Esophagus squamous epithelium (tissue), 4 donors: Measurements from ENCODE around the gene HTR3E.

ENCODE experiments used
- CTCF ChIP-seq, 6 experiments: fragments of 450-650 bp in 4 of 6; fragments of 200-600 bp in 2 of 6; sonication (generic) in 2 of 6; IDR thresholded peaks; one replicate each; pipeline ENCODE4 v1.5.1; 2016 to 2019; ENCODE audit warnings: antibody characterized with exemption in 6 of 6, mild to moderate bottlenecking in 4 of 6, moderate library complexity in 4 of 6
- POLR2A ChIP-seq, 4 donors: fragments of 450-650 bp; IDR thresholded peaks; one replicate each; pipeline ENCODE4 v1.6.1; 2017; ENCODE audit warnings: antibody characterized with exemption in 4 of 4, mild to moderate bottlenecking in 4 of 4, moderate library complexity in 3 of 4

DNA sequence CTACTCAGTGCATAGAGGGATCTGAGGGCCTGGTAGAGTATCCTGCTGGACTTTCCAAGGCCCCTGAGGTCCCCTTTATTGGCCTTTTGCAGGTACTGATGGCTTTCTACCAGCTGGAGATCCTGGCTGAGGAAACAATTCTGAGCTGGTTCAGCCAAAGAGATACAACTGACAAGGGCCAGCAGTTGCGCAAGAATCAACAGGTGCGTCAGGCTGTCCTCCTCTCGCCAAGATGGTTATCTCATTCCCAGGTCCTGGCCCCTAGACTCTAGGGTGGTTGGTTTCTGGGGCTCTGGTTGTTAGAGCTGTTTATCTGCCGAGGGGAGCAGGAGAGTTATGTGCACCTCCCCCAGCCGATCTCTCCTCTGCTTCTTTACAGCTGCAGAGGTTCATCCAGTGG, 47.6 kb downstream of the HTR3E start:
- no peak for TF ChIP-seq CTCF (IDR thresholded peaks at IDR 0.05)
- no peak for TF ChIP-seq POLR2A (IDR thresholded peaks at IDR 0.05)
